ENCODE measurements around the gene TMEM18. TPM values are rescaled to one million over a fixed set of nuclear protein-coding genes. Genes with fewer than 3 reads are reported as not detected.

TMEM18 gene
- total and polyA plus RNA-seq, 8 donors = 1.4 to 31.1 (median 14.5) TPM

GRCh38 chr2:665340-666073, 11.7 kb downstream of the TMEM18 start:
- 96 to 100% (median 99%) methylated on average over 2 to 4 of the region's 4 CpGs for WGBS, 5 donors
- H3K36me3 ChIP-seq = peaks cover 19 to 80% (median 68%) of the 10 kb centered on the region in 4 donors
- intact Hi-C loops (cut with DNase I; ENCODE audit: low total_unique reads) = no loop called here

GRCh38 chr2:664063-664462, 13.1 kb downstream of the TMEM18 start:
- peaks cover 15 to 65% (median 53%) of the 10 kb centered on the region in 4 donors for H3K36me3 ChIP-seq
- DNase-seq = no peak
- WGBS, 5 donors = 88 to 97% (median 92%) methylated on average over 3 of the region's 3 CpGs

More at GRCh38 chr2:665340-666073, 11.7 kb downstream of the TMEM18 start:
- no peak for DNase-seq
- Histone ChIP-seq H3K9me3 (peaks cover 6 to 18% (median 13%) of the 10 kb centered on the region in 4 donors), H3K27ac (no peak overlapping the region), H3K4me3 (no peak overlapping the region), H3K27me3 (peaks cover 0 to 11% (median 8%) of the 10 kb centered on the region in 3 donors), H3K4me1 (no peaks in the 10 kb centered on the region)
- TF ChIP-seq CTCF (IDR thresholded peaks at IDR 0.05) = no peak
- TF ChIP-seq EP300 (IDR thresholded peaks at IDR 0.05) = no peak
- no peak for TF ChIP-seq POLR2AphosphoS5 (IDR thresholded peaks at IDR 0.05)
- TF ChIP-seq POLR2A (IDR thresholded peaks at IDR 0.05) = no peak

GRCh38 chr2:663221-663620, 14.0 kb downstream of the TMEM18 start:
- Histone ChIP-seq H3K9me3 (peaks cover 6 to 18% (median 13%) of the 10 kb centered on the region in 4 donors), H3K4me1 (no peaks in the 10 kb centered on the region), H3K27ac (no peak overlapping the region), H3K4me3 (no peak overlapping the region), H3K27me3 (peaks cover 0 to 34% (median 16%) of the 10 kb centered on the region in 3 donors), H3K36me3 (peaks cover 6 to 57% (median 45%) of the 10 kb centered on the region in 4 donors)
- WGBS, 5 donors = 83 to 91% (median 90%) methylated on average over 13 of the region's 13 CpGs
- TF ChIP-seq POLR2AphosphoS5 (IDR thresholded peaks at IDR 0.05) (no peak), CTCF (IDR thresholded peaks at IDR 0.05) (no peak), POLR2A (IDR thresholded peaks at IDR 0.05) (no peak), EP300 (IDR thresholded peaks at IDR 0.05) (no peak)
- no peak for DNase-seq
- intact Hi-C loops (cut with DNase I; ENCODE audit: low total_unique reads) = no loop called here

More at GRCh38 chr2:664063-664462, 13.1 kb downstream of the TMEM18 start:
- no peak for TF ChIP-seq EP300 (IDR thresholded peaks at IDR 0.05)
- intact Hi-C loops (cut with DNase I; ENCODE audit: low total_unique reads) = no loop called here
- Histone ChIP-seq H3K4me3 (no peak overlapping the region), H3K4me1 (no peaks in the 10 kb centered on the region), H3K27ac (no peak overlapping the region), H3K9me3 (peaks cover 6 to 18% (median 13%) of the 10 kb centered on the region in 4 donors), H3K27me3 (peaks cover 0 to 26% (median 10%) of the 10 kb centered on the region in 3 donors)

DNA sequence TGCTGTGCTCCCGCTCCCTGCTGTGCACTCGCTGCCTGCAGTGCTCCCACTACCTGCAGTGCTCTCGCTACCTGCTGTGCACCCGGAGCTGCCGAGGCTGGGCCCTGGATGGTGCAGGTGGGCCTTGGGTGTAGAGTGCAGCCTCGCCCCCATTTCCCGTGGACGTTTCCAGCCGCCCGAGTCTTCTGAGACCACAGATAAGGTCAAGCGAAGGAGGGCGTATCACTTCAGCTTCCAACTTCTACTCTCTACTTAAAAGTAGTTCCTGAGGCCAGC, 15.9 kb downstream of the TMEM18 start:
- no peak for TF ChIP-seq POLR2A (IDR thresholded peaks at IDR 0.05)
- no peak for TF ChIP-seq EP300 (IDR thresholded peaks at IDR 0.05)
- no peak for TF ChIP-seq CTCF (IDR thresholded peaks at IDR 0.05)
- no peak for TF ChIP-seq POLR2AphosphoS5 (IDR thresholded peaks at IDR 0.05)
- DNase-seq = no peak
- H3K4me1 ChIP-seq = no peaks in the 10 kb centered on the region
- intact Hi-C loops (cut with DNase I; ENCODE audit: low total_unique reads) = no loop called here
- peaks cover 0 to 37% (median 26%) of the 10 kb centered on the region in 4 donors for H3K36me3 ChIP-seq
- peaks cover 6 to 15% (median 11%) of the 10 kb centered on the region in 4 donors for H3K9me3 ChIP-seq
- 84 to 93% (median 87%) methylated on average over 11 to 12 of the region's 12 CpGs for WGBS, 5 donors
- H3K4me3 ChIP-seq = no peak overlapping the region
- H3K27me3 ChIP-seq = peaks cover 0 to 34% (median 16%) of the 10 kb centered on the region in 3 donors
- no peak overlapping the region for H3K27ac ChIP-seq
